ENCODE data around the gene ARVCF. TPM values are rescaled to one million over a fixed set of nuclear protein-coding genes. Genes with fewer than 3 reads are reported as not detected.

The ARVCF gene
- total RNA-seq, 3 donors from 2014 or later (not counting 1 experiment from before 2014, with no cell fraction given): 37.8 to 62.0 (median 38.7) TPM

DNA sequence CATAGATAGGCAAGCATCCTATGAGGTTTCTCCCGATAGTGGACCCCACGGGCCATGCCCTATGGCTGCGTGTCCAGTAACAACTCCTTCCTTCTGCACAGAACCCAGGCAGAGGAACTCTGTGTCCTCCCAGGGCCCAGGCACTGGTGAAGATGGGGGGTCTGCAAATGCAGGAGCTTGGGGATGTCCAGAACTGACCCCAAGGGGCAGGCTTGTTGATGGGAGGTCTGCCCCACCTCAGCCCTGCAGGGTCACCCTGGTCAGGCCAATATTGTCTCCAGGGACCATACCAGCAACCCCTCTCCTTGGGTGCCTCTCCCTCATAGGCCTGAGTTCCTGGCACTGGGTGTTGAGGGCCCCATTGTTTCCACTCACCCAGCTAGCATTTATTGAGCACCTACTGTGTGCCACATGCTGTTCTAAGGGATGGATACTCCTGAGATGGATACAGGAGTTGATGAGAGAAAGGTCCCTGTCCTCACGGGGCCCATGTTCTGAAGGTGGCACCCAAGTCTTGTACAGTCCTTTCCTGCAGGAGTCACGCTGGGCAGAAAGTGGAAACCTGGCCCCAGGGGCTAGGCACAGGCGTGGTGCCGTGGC is 48.7 kb downstream of the ARVCF start:
- no peak for DNase-seq
- TF ChIP-seq CTCF (IDR thresholded peaks at IDR 0.05): no peak
- Histone ChIP-seq H3K27me3 (ENCODE audit: control insufficient read depth, insufficient read depth, low read length) (no peaks in the 10 kb centered on the region), H3K4me1 (ENCODE audit: control insufficient read depth, insufficient read depth, low read length) (peaks cover 55% of the 10 kb centered on the region), H3K36me3 (ENCODE audit: control insufficient read depth, insufficient read depth, low read length) (peaks cover 36% of the 10 kb centered on the region), H3K9me3 (ENCODE audit: control insufficient read depth, insufficient read depth, low read length) (no peaks in the 10 kb centered on the region), H3K27ac (ENCODE audit: low read length) (no peak overlapping the region), H3K4me3 (ENCODE audit: low read length) (no peak overlapping the region)
- Mint-ChIP-seq H3K4me3 (no peak overlapping the region), H3K27ac (peak overlapping the region in 1 of 2 donors; percentile 87), H3K27me3 (ENCODE audit: low read depth in 2 of 2) (no peaks in the 10 kb centered on the region), H3K9me3 (no peaks in the 10 kb centered on the region), H3K36me3 (no peaks in the 10 kb centered on the region), H3K4me1 (peaks cover 39 to 42% of the 10 kb centered on the region in 2 donors)
- 96% methylated on average over 7 of the region's 7 CpGs for WGBS (ENCODE audit: insufficient coverage)
- intact Hi-C loops (cut with micrococcal nuclease): no loop called here
- no peak for ATAC-seq

- Histone ChIP-seq H3K36me3 (ENCODE audit: control insufficient read depth, insufficient read depth, low read length) (peaks cover 35% of the 10 kb centered on the region), H3K9me3 (ENCODE audit: control insufficient read depth, insufficient read depth, low read length) (no peaks in the 10 kb centered on the region), H3K4me3 (ENCODE audit: low read length) (no peak overlapping the region), H3K4me1 (ENCODE audit: control insufficient read depth, insufficient read depth, low read length) (peaks cover 55% of the 10 kb centered on the region), H3K27ac (ENCODE audit: low read length) (peak overlapping the region; percentile 76), H3K27me3 (ENCODE audit: control insufficient read depth, insufficient read depth, low read length) (no peaks in the 10 kb centered on the region)
- intact Hi-C loops (cut with micrococcal nuclease): no loop called here
- Mint-ChIP-seq H3K4me1 (peaks cover 34 to 36% of the 10 kb centered on the region in 2 donors), H3K27me3 (ENCODE audit: low read depth in 2 of 2) (no peaks in the 10 kb centered on the region), H3K9me3 (no peaks in the 10 kb centered on the region), H3K4me3 (peak overlapping the region; percentile 42), H3K36me3 (no peaks in the 10 kb centered on the region), H3K27ac (peak overlapping the region; percentile 61 to 87)
- ATAC-seq (no peak), DNase-seq (no peak)
- WGBS (ENCODE audit: insufficient coverage): 92% methylated on average over 19 of the region's 20 CpGs
- no peak for TF ChIP-seq CTCF (IDR thresholded peaks at IDR 0.05)
These were observed 49.5 kb downstream of the ARVCF start for GRCh38 chr22:19966908-19967750.

DNA sequence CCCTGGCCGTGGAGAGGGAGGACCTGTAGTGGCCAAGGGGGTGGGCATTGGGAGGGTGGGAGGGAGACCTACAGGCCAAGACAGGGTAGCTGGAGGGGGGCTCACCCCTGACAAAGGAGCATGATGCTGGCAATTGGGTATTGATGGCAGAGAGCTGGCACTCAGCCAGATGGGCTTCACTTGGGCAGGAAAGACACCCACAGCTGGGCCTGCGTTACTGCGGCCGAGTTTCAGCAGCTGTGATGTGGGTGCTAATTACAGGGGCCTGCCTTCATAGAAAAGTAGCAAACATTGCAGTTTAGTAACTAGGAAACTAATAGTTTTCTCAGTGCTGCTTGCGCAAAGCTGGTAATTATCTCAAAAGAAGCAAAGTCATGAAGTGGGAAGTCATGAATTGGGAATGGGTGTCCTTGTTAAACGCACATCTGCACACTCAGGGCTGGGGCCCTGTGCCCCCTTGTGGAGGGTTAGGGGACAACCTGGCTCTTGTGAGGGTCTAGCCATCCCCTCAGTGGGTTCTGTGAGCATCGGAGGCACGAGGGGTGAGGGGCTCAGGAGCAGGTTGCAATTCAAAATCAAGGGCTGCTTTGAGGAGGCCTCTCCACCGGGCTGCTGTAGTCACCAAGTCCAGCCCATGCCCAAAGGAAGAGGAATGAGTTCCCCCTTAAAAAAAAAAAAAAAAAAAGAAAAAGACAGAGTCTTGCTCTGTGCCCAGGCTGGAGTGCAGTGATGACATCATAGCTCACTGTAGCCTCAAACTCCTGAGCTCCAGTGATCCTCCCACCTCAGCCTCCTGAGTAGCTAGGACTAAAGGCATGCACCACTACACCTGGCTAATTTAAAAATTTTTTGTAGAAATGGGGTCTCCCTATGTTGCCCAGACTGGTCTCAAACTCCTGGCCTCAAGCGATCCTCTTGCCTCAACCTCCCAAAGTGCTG is 50.6 kb downstream of the ARVCF start:
- peak overlapping the region; percentile 66 for H3K4me3 Mint-ChIP-seq
- H3K9me3 ChIP-seq (ENCODE audit: control insufficient read depth, insufficient read depth, low read length): no peaks in the 10 kb centered on the region
- H3K27me3 Mint-ChIP-seq (ENCODE audit: low read depth in 2 of 2): no peaks in the 10 kb centered on the region
- no peaks in the 10 kb centered on the region for H3K9me3 Mint-ChIP-seq
- no peaks in the 10 kb centered on the region for H3K27me3 ChIP-seq (ENCODE audit: control insufficient read depth, insufficient read depth, low read length)
- H3K4me1 ChIP-seq (ENCODE audit: control insufficient read depth, insufficient read depth, low read length): peaks cover 45% of the 10 kb centered on the region
- H3K36me3 ChIP-seq (ENCODE audit: control insufficient read depth, insufficient read depth, low read length): peaks cover 35% of the 10 kb centered on the region
- peak; percentile 54 to 77 (median 64) for ATAC-seq
- H3K4me1 Mint-ChIP-seq: peaks cover 23 to 25% of the 10 kb centered on the region in 2 donors
- H3K27ac Mint-ChIP-seq: peak overlapping the region; percentile 72 to 87
- 73% methylated on average over 10 of the region's 10 CpGs for WGBS (ENCODE audit: insufficient coverage)
- TF ChIP-seq CTCF (IDR thresholded peaks at IDR 0.05): peak; percentile 32
- intact Hi-C loops (cut with micrococcal nuclease): no loop called here
- peak; percentile 32 to 39 for DNase-seq
- peak overlapping the region; percentile 76 for H3K27ac ChIP-seq (ENCODE audit: low read length)
- H3K4me3 ChIP-seq (ENCODE audit: low read length): no peak overlapping the region
- H3K36me3 Mint-ChIP-seq: no peaks in the 10 kb centered on the region

Data from natural killer cell (primary cell).